Hematopoietic multipotent progenitor cell treated with erythropoietin and hydrocortisone succinate and interleukin-3 and kit ligand, for 17 days (in vitro differentiated cells): Measurements from ENCODE around the gene ARHGEF33.
"Not testable (repeated sequence)": the region's sequence is repeated elsewhere in the genome, so short reads cannot be mapped to it uniquely, and the experiment has no call there.

Experiments
- DNase-seq: peaks from one replicate; pipeline ENCODE4 v3.0.0-alpha.2; 2015; ENCODE audit warnings: low spot score

Gene ARHGEF33

GRCh38 chr2:38911191-38911590, 21.5 kb downstream of the ARHGEF33 start:
- DNase-seq, result no peak

- no peak for DNase-seq
These were observed 22.9 kb downstream of the ARHGEF33 start for GRCh38 chr2:38912619-38913018.

- no peak for DNase-seq
These were observed 32.7 kb downstream of the ARHGEF33 start for GRCh38 chr2:38922389-38922788.

GRCh38 chr2:38922902-38923301, 33.2 kb downstream of the ARHGEF33 start:
- DNase-seq, result no peak

GRCh38 chr2:38925982-38926381, 36.3 kb downstream of the ARHGEF33 start:
- no peak for DNase-seq

- no peak for DNase-seq
These were observed 40.9 kb downstream of the ARHGEF33 start for GRCh38 chr2:38930600-38930999.

GRCh38 chr2:38932586-38932985, 42.9 kb downstream of the ARHGEF33 start:
- DNase-seq, result no peak

GRCh38 chr2:38933653-38934052, 44.0 kb downstream of the ARHGEF33 start:
- no peak for DNase-seq

- no peak for DNase-seq
These were observed 45.1 kb downstream of the ARHGEF33 start for GRCh38 chr2:38934742-38935141.

GRCh38 chr2:38935568-38936172, 46.0 kb downstream of the ARHGEF33 start:
- no peak for DNase-seq

- DNase-seq, result not testable (repeated sequence)
These were observed 46.8 kb downstream of the ARHGEF33 start for GRCh38 chr2:38936516-38936915.

- DNase-seq, result no peak
These were observed 47.9 kb downstream of the ARHGEF33 start for GRCh38 chr2:38937548-38937947.

GRCh38 chr2:38940746-38941145, 51.1 kb downstream of the ARHGEF33 start:
- no peak for DNase-seq

- DNase-seq, result no peak
These were observed 54.1 kb downstream of the ARHGEF33 start for GRCh38 chr2:38943784-38944183.

GRCh38 chr2:38945372-38945771, 55.7 kb downstream of the ARHGEF33 start:
- no peak for DNase-seq

GRCh38 chr2:38945911-38946310, 56.2 kb downstream of the ARHGEF33 start:
- no peak for DNase-seq

GRCh38 chr2:38947241-38948239, 57.9 kb downstream of the ARHGEF33 start:
- DNase-seq, result peak; percentile 54

- no peak for DNase-seq
These were observed 58.8 kb downstream of the ARHGEF33 start for GRCh38 chr2:38948387-38948882.

GRCh38 chr2:38948995-38949394, 59.3 kb downstream of the ARHGEF33 start:
- no peak for DNase-seq

- no peak for DNase-seq
These were observed 62.1 kb downstream of the ARHGEF33 start for GRCh38 chr2:38951766-38952165.

- no peak for DNase-seq
These were observed 68.3 kb downstream of the ARHGEF33 start for GRCh38 chr2:38957972-38958371.

- no peak for DNase-seq
These were observed 69.8 kb downstream of the ARHGEF33 start for GRCh38 chr2:38959466-38959865.
